DND-41 (cell line): Measurements from ENCODE around the gene TMEM42.

ENCODE experiments used
- ATAC-seq: fragments of 200-7000 bp; cut with Tn5 transposase; 3 replicates; pipeline ENCODE4 v1.9.1; 2021; ENCODE audit warnings: low read depth; ENCODE audit not compliant: insufficient read depth
- DNase-seq: peaks from one replicate; pipeline ENCODE4 v3.0.0-alpha.2; 2020
- H2AFZ ChIP-seq: 2 replicates; pipeline ENCODE4 v1.6.0; 2012; ENCODE audit warnings: low read depth, low read length
- H3K27ac ChIP-seq: 2 replicates; pipeline ENCODE4 v1.5.1; 2012; ENCODE audit warnings: low read length, inconsistent platforms
- H3K27me3 ChIP-seq: fragments of 200-600 bp; sonication (generic); 2 replicates; pipeline ENCODE4 v1.6.0; 2012; ENCODE audit warnings: low read length, mild to moderate bottlenecking, inconsistent platforms; ENCODE audit not compliant: insufficient read depth, poor library complexity
- H3K36me3 ChIP-seq: 2 replicates; pipeline ENCODE4 v1.5.1; 2012; ENCODE audit warnings: low read length, inconsistent platforms; ENCODE audit not compliant: insufficient read depth
- H3K4me1 ChIP-seq: 2 replicates; pipeline ENCODE4 v1.5.1; 2012; ENCODE audit warnings: mild to moderate bottlenecking, low read length; ENCODE audit not compliant: insufficient read depth
- H3K4me2 ChIP-seq: 2 replicates; pipeline ENCODE4 v1.6.0; 2012; ENCODE audit warnings: mild to moderate bottlenecking, moderate library complexity, low read length, inconsistent platforms; ENCODE audit not compliant: insufficient read depth
- H3K4me3 ChIP-seq, 2 experiments: fragments of 200-600 bp in 1 of 2; shearing (Covaris generic) in 1 of 2; 2 replicates each; pipeline ENCODE4 v1.5.1; 2012 to 2016; ENCODE audit warnings: inconsistent platforms in 2 of 2, low read length in 2 of 2, mild to moderate bottlenecking in 2 of 2, low read depth in 1 of 2, moderate library complexity in 1 of 2
- H3K79me2 ChIP-seq: 2 replicates; pipeline ENCODE4 v1.6.0; 2012; ENCODE audit warnings: low read length, inconsistent platforms; ENCODE audit not compliant: insufficient read depth
- H3K9ac ChIP-seq: 2 replicates; pipeline ENCODE4 v1.6.0; 2012; ENCODE audit warnings: low read depth, mild to moderate bottlenecking, inconsistent platforms, low read length, moderate library complexity
- H3K9me3 ChIP-seq: 2 replicates; pipeline ENCODE4 v1.5.1; 2012; ENCODE audit warnings: low read length, moderate library complexity, mild to moderate bottlenecking, inconsistent platforms; ENCODE audit not compliant: insufficient read depth, severe bottlenecking
- H4K20me1 ChIP-seq: 2 replicates; pipeline ENCODE4 v1.6.0; 2012; ENCODE audit warnings: low read length; ENCODE audit not compliant: insufficient read depth
- CTCF ChIP-seq: IDR thresholded peaks from 2 replicates; pipeline ENCODE4 v1.5.1; 2012; ENCODE audit warnings: borderline replicate concordance, low read length, moderate library complexity, mild to moderate bottlenecking; ENCODE audit not compliant: poor library complexity, severe bottlenecking; ENCODE audit errors: extremely low read depth
- EZH2 ChIP-seq: IDR thresholded peaks from 3 replicates; pipeline ENCODE4 v1.6.1; 2012; ENCODE audit warnings: borderline replicate concordance, low read depth, mild to moderate bottlenecking, moderate library complexity, low read length, inconsistent platforms; ENCODE audit not compliant: severe bottlenecking

Gene TMEM42

GRCh38 chr3:44890258-44890657, 28.5 kb downstream of the TMEM42 start:
- Histone ChIP-seq H3K27ac (no peak overlapping the region), H3K4me2 (no peak overlapping the region), H4K20me1 (no peaks in the 10 kb centered on the region), H3K4me3 (no peak overlapping the region), H3K4me1 (no peaks in the 10 kb centered on the region), H3K9ac (no peak overlapping the region), H3K27me3 (no peaks in the 10 kb centered on the region), H3K9me3 (no peaks in the 10 kb centered on the region), H3K79me2 (no peaks in the 10 kb centered on the region), H2AFZ (no peak overlapping the region), H3K36me3 (no peaks in the 10 kb centered on the region)
- no peak for DNase-seq
- ATAC-seq, result no peak
- no peak for TF ChIP-seq CTCF
- TF ChIP-seq EZH2, result no peak

- TF ChIP-seq CTCF, result no peak
- TF ChIP-seq EZH2, result no peak
- H4K20me1 ChIP-seq, result no peaks in the 10 kb centered on the region
- DNase-seq (no peak), ATAC-seq (no peak)
- H3K79me2 ChIP-seq, result no peaks in the 10 kb centered on the region
- H3K9me3 ChIP-seq, result no peaks in the 10 kb centered on the region
- H3K36me3 ChIP-seq, result no peaks in the 10 kb centered on the region
- no peaks in the 10 kb centered on the region for H3K27me3 ChIP-seq
- no peak overlapping the region for H3K4me3 ChIP-seq
- no peak overlapping the region for H3K4me2 ChIP-seq
- no peaks in the 10 kb centered on the region for H3K4me1 ChIP-seq
- no peak overlapping the region for H3K27ac ChIP-seq
- H3K9ac ChIP-seq, result no peak overlapping the region
- no peak overlapping the region for H2AFZ ChIP-seq
Observed at GRCh38 chr3:44890852-44891251, 29.1 kb downstream of the TMEM42 start.

GRCh38 chr3:44892689-44893088, 31.0 kb downstream of the TMEM42 start:
- ATAC-seq, result no peak
- H3K4me1 ChIP-seq, result no peaks in the 10 kb centered on the region

More at GRCh38 chr3:44892689-44893088, 31.0 kb downstream of the TMEM42 start:
- Histone ChIP-seq H3K9ac (no peak overlapping the region), H2AFZ (no peak overlapping the region), H4K20me1 (no peaks in the 10 kb centered on the region), H3K27me3 (no peaks in the 10 kb centered on the region), H3K9me3 (no peaks in the 10 kb centered on the region), H3K27ac (no peak overlapping the region), H3K79me2 (no peaks in the 10 kb centered on the region), H3K4me2 (no peak overlapping the region), H3K4me3 (no peak overlapping the region), H3K36me3 (no peaks in the 10 kb centered on the region)
- no peak for DNase-seq
- TF ChIP-seq EZH2, result no peak
- no peak for TF ChIP-seq CTCF
